NCI-H2227 (cell line): ENCODE measurements around the gene RBAK.
"Not testable (repeated sequence)": the region's sequence is repeated elsewhere in the genome, so short reads cannot be mapped to it uniquely, and the experiment has no call there.

Experiments
- DNase-seq: peaks from one replicate; lab custom pipeline; 2025; ENCODE audit not compliant: unreplicated experiment; lab: John Stamatoyannopoulos, UW

Gene RBAK

DNA sequence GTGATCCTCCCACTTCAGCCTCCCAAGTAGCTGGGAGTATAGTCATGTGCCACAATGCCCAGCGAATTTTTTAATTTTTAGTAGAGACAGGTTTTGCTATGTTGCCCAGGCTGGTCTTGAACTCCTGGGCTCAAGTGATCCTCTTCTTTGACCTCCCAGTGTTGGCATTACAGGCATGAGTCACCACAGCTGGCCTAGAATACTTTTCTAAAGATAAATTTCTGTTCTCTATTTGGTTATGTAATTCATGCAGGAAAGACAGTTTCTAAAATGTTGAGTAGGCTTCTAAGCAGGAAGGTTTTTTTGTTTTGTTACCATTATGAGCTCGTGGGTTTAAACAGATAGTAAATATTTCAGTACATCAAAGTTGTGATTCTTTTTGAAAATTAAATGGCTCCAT, 5.0 kb downstream of the RBAK start:
- no peak for DNase-seq

GRCh38 chr7:5051731-5052130, 6.1 kb downstream of the RBAK start:
- not testable (repeated sequence) for DNase-seq

DNA sequence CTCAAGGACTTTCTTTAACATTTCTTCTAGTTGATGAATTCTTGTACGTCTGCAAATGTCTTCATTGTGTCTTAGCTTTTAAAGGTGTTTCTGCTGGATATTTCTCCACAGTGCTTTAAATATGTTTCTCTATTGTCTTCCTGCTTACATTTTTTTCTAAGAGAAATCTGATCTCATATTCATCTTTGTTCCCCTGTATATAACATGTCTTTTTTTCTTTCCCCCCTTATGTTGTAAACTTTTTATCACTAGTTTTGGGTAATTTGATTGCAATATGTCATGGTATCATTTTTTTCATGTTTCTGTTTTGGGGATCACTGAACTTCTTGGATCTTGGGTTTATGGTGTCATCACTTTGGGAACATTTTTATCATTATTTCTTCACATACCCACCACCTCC, 7.5 kb downstream of the RBAK start:
- DNase-seq = no peak

- no peak for DNase-seq
Observed at GRCh38 chr7:5063698-5064097, 18.0 kb downstream of the RBAK start.

DNA sequence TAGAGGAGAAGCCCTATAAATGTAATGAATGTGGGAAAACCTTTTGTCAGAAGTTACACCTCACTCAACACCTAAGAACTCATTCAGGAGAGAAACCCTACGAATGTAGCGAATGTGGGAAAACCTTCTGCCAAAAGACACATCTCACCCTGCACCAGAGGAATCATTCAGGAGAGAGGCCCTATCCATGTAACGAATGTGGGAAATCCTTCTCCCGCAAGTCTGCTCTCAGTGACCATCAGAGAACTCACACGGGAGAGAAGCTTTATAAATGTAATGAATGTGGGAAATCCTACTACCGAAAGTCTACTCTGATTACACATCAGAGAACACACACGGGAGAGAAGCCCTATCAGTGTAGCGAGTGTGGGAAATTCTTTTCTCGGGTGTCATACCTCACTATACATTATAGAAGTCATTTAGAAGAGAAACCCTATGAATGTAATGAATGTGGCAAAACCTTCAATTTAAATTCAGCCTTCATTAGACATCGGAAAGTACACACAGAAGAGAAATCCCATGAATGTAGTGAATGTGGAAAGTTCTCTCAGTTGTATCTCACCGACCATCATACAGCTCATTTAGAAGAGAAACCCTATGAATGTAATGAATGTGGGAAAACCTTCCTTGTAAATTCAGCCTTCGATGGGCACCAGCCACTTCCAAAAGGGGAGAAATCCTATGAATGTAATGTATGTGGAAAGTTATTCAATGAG, 18.9 kb downstream of the RBAK start:
- no peak for DNase-seq

- DNase-seq = no peak
Observed at GRCh38 chr7:5065107-5065407, 19.4 kb downstream of the RBAK start.

- no peak for DNase-seq
Observed at GRCh38 chr7:5068521-5068920, 22.9 kb downstream of the RBAK start.

GRCh38 chr7:5070206-5070605, 24.5 kb downstream of the RBAK start:
- DNase-seq = no peak

- DNase-seq = not testable (repeated sequence)
Observed at GRCh38 chr7:5075187-5075586, 29.5 kb downstream of the RBAK start.

- DNase-seq = peak; percentile 63
Observed at GRCh38 chr7:5077740-5078139, 32.1 kb downstream of the RBAK start.

- DNase-seq = no peak
Observed at GRCh38 chr7:5082806-5083205, 37.1 kb downstream of the RBAK start.

DNA sequence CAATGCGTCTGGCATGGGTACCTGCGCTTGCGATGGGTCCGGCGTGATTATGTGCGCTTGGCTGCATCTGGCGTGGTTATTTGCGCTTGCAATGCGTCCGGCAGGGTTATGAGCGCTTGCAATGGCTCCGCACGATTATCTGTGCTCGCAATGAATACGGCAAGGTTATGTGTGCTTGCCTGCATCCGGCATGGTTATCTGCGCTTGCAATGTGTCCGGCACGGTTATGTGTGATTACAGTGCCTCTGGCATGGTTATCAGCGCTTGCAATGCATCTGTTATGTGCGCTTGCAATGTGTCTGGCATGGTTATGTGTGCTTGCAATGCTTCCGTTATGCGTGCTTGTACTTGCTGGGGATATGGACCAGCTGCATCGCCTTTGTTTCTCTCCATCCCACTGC, 37.7 kb downstream of the RBAK start:
- peak; percentile 59 for DNase-seq

DNA sequence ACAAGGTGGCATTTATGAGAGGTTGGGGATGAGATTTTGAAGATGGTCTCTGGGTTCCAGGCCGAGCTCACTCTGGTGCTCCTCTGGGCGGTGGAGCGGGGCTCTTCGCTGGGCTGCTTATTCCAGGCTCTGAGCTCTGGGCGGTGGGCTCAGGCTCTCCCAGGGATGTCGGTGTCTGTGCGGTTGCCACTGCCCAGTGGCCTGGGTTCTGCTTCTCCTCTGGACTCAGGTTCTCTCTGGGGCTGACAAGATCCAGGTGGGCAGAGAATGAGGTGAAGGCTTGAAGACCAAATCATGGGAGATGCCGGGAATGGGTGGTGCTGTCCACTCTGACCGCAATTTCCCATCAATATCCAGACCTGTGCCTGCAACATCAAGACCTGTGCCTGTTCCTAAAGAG, 40.6 kb downstream of the RBAK start:
- DNase-seq = no peak

DNA sequence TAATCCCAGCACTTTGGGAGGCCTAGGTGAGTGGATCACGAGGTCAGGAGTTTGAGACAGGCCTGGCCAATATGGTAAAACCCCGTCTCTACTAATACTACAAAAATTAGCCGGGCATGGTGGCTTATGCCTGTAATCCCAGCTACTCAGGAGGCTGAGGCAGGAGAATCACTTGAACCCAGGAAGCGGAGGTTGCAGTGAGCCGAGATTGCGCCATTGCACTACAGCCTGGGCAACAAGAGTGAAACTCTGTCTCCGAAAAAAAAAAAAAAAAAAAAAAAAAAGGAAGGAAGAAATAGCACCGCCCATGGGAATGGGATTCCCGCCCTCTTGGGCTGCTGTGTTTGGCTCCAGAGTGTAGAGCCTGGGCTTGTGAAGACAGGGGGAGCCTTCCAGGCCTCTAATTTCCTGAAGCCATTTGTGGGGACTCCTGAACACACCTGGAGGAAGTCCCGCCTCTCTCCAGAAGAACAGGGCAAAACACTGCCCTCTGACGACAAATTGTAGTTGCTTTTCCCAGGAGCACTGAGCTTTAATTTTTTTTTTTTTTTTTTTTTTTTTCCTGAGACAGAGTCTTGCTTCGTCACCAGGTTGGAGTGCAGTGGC, 42.7 kb downstream of the RBAK start:
- DNase-seq = peak; percentile 43

- no peak for DNase-seq
Observed at GRCh38 chr7:5088906-5089305, 43.2 kb downstream of the RBAK start.

DNA sequence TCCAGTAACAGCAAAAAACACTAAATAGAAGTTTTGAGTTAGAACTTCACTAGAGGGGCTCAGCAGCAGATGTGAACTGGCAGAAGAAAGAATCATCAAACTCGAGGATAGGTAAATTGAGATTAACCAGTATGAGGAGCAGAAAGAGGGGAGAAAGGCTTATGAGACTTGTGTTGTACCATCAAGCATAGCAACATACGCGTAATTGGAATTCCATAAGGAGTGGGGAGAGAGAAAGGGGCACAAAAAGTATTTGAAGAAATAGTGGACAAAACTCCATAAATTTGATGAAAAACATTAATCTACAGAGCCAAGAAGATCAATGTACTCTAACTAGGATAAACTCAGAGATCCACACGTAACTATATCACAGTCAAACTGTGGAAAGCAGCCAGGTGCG, 48.3 kb downstream of the RBAK start:
- DNase-seq = no peak

DNA sequence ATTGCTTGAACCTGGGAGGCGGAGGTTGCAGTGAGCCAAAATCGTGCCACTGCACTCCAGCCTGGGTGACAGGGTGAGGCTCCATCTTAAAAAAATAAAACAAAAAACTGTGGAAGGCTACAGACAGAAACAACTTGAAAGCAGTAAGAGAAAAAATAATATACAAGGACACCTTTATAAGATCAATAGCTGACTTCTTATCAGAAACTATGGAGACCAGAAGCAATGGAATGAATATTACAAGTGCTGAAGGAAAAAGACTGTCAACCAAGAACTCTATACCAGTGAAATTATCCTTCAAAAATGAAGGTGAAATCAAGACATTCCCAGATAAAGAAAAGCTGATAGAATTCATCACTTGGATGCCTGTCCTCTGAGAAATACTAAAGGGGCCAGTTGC, 49.0 kb downstream of the RBAK start:
- DNase-seq = peak; percentile 9

- DNase-seq = no peak
Observed at GRCh38 chr7:5116359-5116758, 70.7 kb downstream of the RBAK start.

- DNase-seq = no peak
Observed at GRCh38 chr7:5117095-5117970, 71.7 kb downstream of the RBAK start.
